ENCODE results near the gene ATAD3C. TPM values are rescaled to one million over a fixed set of nuclear protein-coding genes. Genes with fewer than 3 reads are reported as not detected.
"Not testable (repeated sequence)": the region's sequence is repeated elsewhere in the genome, so short reads cannot be mapped to it uniquely, and the experiment has no call there.

ATAD3C gene
- total and polyA plus RNA-seq, 2 of the 8 experiments (the other 6 are each of a cell fraction or from before 2014, with no cell fraction given): 2.0 to 2.7 TPM

- H4K8ac ChIP-seq (ENCODE audit: extremely low read depth, insufficient read depth, low read length); H3K79me1 ChIP-seq (ENCODE audit: low read depth, low read length); H3K79me2 ChIP-seq (ENCODE audit: control insufficient read depth in 1 of 2, insufficient read depth in 2 of 2, low read length in 2 of 2); H2BK120ac ChIP-seq (replicated peaks; ENCODE audit: low read depth, low read length); FAIRE-seq; H4K91ac ChIP-seq (replicated peaks; ENCODE audit: insufficient read length, low read length); DNase-seq (ENCODE audit: low read depth in 1 of 2, low spot score in 2 of 2); POLR2A ChIA-PET (ENCODE audit: partially characterized antibody); H3K14ac ChIP-seq (ENCODE audit: insufficient read length); H3K56ac ChIP-seq (replicated peaks; ENCODE audit: insufficient read length, low read depth, low read length); H3K4me2 ChIP-seq (ENCODE audit: insufficient read depth in 1 of 2, low read depth in 2 of 2, low read length in 2 of 2); H3K4me3 ChIP-seq (ENCODE audit: extremely low read depth in 1 of 4, insufficient read depth in 2 of 4, low read depth in 3 of 4, low read length in 4 of 4); H3K4me1 ChIP-seq (replicated peaks in 1 of 4; ENCODE audit: control insufficient read depth in 3 of 4, insufficient read depth in 4 of 4, low read length in 3 of 4); H3K9ac ChIP-seq (replicated peaks in 1 of 4; ENCODE audit: extremely low read depth in 1 of 4, low read depth in 3 of 4, low read length in 3 of 4); H2BK15ac ChIP-seq (ENCODE audit: low read length); H3K23ac ChIP-seq (ENCODE audit: insufficient read length); H3K9me3 ChIP-seq (ENCODE audit: insufficient read depth in 2 of 2, low read depth in 1 of 2, low read length in 1 of 2); H4K5ac ChIP-seq (ENCODE audit: insufficient read length, low read depth, low read length); H3K4ac ChIP-seq (replicated peaks; ENCODE audit: insufficient read length, low read depth, low read length); H2AFZ ChIP-seq (ENCODE audit: low read length); H3K18ac ChIP-seq (ENCODE audit: extremely low read depth, low read length); H2BK12ac ChIP-seq (ENCODE audit: low read depth, low read length); H3K23me2 ChIP-seq (ENCODE audit: low read depth, low read length); H3K27me3 ChIP-seq (replicated peaks in 1 of 4; ENCODE audit: control insufficient read depth in 3 of 4, extremely low read depth in 1 of 4, insufficient read depth in 3 of 4, low read length in 3 of 4); H2BK5ac ChIP-seq (ENCODE audit: low read depth, low read length); H3K27ac ChIP-seq (ENCODE audit: low read depth, low read length); H2BK20ac ChIP-seq (ENCODE audit: low read length); H2AK5ac ChIP-seq (ENCODE audit: low read depth, low read length): not testable (repeated sequence)
- CTCF ChIA-PET (ENCODE audit: partially characterized antibody): interaction anchor here (0.8 kb wide), 1 partner anchor 24 kb away, joined by 3 read pairs; no protein-coding TSS in a partner anchor
- 98% methylated on average over 16 of the region's 16 CpGs; no CpG with 5 or more reads in 1 of the 2 experiments for WGBS, 2 experiments (ENCODE audit: extremely low coverage in 1 of 2, insufficient coverage in 1 of 2, insufficient read length in 1 of 2, insufficient replicate concordance in 2 of 2, low coverage in 1 of 2, low lambda C conversion rate in 2 of 2, missing lambda C conversion rate in 1 of 2)
- Histone ChIP-seq H3K36me3 (ENCODE audit: control insufficient read depth in 2 of 4, insufficient read depth in 4 of 4, low read length in 3 of 4) (peaks cover 13 to 49% (median 34%) of the 10 kb centered on the region in 4 experiments), H4K20me1 (replicated peaks in 1 of 2; ENCODE audit: control insufficient read depth in 1 of 2, insufficient read depth in 2 of 2, low read length in 2 of 2) (peaks cover 0 to 12% of the 10 kb centered on the region in 2 experiments)
Measured at GRCh38 chr1:1480488-1480867, 31.0 kb downstream of the ATAD3C start.

All from H1 (cell line).